ENCODE measurements around the gene TANGO2.
A peak's percentile ranks its signal among the peaks of the same experiment; 100 is the strongest.

TANGO2 gene

DNA sequence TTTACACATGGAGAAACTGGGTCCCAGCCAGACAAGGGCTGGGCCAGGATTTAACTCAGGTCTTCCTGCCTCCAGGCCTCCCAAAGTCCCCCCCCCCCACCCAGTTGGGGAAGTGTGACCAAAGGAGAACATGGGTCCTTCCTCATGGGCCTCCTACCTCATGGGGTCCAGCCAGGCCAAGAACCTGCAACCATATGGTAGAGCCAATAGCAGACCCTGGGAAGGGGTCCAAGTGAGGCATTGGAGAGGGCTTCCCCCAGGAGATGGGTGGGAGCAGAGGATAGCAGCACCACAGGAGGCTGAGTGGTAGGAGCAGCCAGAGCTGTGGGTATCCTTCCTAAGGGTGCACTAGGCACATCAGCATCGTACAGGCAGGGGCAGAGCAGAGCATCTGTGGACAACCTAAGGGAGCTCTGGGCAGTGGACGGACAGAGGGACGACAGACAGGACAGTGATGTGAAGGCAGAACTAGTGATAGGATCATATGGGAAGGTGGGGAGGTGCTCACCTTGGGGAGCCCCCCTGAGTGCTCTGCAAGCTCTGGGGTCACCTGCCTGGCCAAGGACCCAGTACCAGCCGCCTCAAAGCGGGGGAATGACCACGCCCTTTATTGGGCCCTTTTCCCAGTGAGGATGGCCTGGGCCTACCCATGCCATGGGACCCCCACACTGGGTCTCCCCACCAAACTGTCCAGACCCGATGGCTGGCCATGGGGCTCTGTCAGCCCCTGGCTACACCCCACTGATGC lies 8.7 kb upstream of the TANGO2 start:
- DNase-seq (ENCODE audit: low read depth, low spot score) = no peak

DNA sequence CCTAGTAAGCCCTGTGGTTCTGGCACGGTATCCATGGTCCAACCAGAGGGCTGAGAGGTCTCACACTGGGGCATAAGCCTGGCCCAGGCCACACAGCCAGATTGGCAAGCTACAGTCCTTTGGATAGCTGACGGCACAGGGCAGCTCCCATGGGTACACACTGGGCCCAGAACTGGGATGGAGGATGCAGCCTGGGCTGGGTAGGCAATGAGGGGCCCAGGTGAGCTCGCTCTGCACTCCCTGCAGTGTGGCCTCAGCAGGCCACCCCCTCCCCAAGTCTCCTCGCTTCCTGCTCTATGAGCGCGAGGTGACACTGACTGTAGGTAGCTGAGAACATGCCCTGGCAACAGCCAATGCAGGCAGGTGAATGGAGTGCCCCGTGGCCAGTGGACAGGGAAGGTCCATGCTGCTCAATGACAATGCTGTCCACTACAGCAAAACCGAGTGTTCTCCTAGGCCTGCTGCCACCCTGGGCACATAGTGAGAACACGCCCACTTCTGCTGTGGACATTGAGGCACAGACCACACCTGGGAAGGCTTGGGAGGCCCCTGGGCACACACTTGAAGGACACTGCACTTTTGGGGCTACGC lies 8.1 kb upstream of the TANGO2 start:
- DNase-seq (ENCODE audit: low read depth, low spot score) = no peak

- DNase-seq (ENCODE audit: low read depth, low spot score) = no peak
These were observed 7.5 kb upstream of the TANGO2 start for GRCh38 chr22:20013382-20013871.

- no peak for DNase-seq (ENCODE audit: low read depth, low spot score)
These were observed 6.3 kb upstream of the TANGO2 start for GRCh38 chr22:20014526-20015186.

DNA sequence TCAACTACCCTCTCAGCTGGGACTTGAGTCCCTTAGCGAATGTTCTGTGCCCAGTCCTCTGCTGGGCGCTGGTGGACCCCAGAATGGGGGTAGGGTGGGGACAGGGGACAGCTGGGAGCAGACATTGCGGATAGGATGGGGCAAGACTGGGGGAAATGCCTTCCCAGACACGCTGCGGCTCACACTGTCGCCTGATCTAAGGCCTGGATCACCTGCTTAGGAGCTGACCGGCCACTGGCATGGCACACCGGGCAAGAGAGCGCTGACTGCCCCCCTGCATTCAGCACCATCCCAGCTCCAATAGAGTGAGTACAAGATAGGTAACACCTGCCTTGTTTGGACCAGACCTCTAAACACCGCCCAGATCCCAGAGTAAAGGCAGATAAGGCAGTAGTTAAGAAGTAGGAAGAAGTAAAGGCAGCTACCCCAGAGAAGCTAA lies 5.7 kb upstream of the TANGO2 start:
- DNase-seq (ENCODE audit: low read depth, low spot score) = no peak

DNA sequence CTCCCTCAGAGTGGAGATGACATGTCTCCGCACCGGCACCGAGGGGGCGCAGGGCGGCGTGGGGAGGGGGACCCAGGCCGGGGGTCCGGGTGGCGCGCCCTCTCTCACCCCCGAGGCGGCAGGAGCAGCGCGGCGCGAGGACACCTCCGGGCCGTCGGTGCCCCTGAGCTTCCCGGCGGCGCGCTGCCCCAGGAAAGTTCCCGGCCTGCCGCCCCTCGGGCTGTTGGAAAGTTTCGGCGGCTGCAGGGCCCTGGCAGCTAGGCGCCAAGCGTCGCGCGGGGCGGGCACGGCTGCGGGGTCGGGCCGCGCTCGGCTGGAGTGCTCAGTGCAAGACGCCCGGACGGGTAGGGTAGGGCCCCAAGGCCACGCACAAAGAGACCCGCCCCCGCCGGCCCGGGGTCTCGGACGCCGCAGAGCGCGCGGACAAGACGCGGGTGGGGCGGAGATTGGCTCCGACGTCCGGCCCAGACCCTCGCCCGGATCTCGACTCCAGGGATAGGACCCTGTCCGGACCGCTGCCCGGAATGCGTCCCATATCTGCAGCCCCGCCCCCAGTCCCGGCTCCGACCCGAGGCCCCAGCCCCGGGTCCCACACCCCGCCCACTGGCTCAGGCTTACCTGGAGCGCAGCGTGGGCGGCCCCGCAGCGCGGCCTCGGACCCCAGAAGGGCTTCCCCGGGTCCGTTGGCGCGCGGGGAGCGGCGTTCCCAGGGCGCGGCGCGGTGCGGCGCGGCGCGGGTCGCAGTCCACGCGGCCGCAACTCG lies 4.8 kb upstream of the TANGO2 start:
- no peak for DNase-seq (ENCODE audit: low read depth, low spot score)

- peak; percentile 52 for DNase-seq (ENCODE audit: low read depth, low spot score)
These were observed 3.9 kb upstream of the TANGO2 start, which contains the start of gene ARVCF for GRCh38 chr22:20016734-20017621. TSS of gene ARVCF (minus strand) at chr22:20016823. CDS start at chr22:19990794, 26,029 bp downstream.

- DNase-seq (ENCODE audit: low read depth, low spot score) = no peak
These were observed 3.3 kb upstream of the TANGO2 start for GRCh38 chr22:20017622-20017958.

DNA sequence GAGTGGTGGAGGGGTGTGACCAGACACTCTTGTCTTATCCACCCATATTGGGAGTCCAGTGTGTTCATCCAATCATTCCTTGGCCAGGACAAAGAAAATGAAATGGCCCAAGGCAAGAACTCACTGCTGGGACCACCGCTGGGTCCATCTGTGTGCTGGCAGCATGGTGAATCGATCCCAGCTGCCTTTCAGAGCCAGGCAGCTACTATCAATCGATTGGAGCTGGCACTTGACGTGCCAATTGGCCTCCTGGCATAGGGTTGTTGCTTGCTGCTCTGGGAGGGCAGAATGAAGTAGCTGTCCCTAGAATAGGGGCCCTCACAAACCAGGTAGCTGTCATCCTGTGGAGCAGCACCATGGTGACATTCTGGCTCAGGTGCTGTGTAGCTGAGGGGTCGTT lies 2.9 kb upstream of the TANGO2 start:
- DNase-seq (ENCODE audit: low read depth, low spot score) = no peak

DNA sequence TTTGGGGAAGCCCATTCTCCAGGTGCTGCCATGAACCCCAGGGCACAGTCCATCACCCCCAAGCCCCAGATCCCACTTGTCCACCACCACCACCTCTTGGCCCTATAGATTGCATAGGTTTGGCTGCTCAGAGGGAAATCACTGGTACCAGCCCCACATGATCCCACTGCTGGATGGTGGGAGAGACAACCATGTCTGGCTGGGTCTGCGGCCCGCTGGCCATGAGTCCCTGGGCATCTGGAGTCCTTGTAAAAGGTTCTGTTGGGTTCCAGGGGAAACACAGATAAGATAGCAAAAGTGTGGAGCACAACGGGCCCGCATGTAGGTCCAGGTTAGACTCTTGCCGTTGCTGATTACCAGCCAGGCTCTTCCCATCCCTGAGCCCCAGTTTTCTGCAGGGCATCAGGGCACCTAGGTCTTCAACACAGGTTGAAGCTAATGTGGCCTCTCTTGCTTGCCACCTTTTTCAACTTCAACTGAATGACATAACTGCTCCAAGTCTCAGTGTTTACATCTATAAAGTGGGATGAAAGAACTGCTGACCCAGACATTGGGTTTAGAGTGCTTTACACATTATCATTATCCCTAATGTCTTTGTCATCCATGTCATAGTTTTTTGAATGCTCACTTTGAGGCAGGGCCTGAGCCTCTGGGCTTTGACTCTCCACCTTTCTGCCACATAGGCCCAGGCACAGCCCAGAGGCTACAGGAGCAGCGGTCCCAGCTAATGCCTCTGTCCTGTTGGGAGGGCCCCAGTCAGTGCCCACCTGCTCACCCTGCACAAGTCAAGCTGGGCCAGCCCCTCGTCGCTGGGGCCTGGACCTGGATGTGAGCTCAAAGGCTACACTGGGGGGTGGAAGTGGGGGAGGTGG lies 1.0 kb upstream of the TANGO2 start:
- DNase-seq (ENCODE audit: low read depth, low spot score) = no peak

- no peak for DNase-seq (ENCODE audit: low read depth, low spot score)
These were observed 579 bp downstream of the TANGO2 start for GRCh38 chr22:20021196-20022181.

- no peak for DNase-seq (ENCODE audit: low read depth, low spot score)
These were observed 1.5 kb downstream of the TANGO2 start for GRCh38 chr22:20022231-20022977.

DNA sequence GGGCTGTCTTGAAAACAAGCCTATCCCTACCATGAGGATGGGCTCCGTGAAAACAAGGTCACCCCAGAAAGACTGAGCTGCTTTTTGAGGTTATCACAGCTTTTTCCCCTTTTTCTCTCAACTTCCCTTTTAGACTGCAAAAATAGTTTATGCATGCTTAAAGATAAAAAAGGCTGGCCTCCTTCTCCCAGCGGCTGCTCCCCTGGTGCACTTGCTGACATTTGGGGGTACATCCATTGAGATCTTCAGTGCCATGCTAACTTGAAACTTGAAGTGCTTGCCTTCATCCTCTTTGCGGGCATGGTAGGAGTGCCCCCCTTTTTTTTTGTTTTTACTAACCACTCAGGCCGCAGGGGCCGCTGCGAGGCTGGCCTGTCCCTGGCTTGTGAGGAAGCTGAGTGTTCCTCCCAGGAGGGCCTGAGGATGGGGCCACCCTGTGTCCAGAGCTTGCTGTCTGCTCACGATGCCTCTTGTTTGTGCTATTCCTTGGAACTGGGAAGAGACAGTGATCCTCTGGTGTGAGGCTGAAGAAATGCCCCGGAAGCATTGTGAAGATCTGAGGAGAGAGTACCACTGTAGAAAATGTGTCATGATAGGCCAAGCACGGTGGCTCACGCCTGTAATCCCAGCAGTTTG lies 2.2 kb downstream of the TANGO2 start:
- DNase-seq (ENCODE audit: low read depth, low spot score) = no peak

DNA sequence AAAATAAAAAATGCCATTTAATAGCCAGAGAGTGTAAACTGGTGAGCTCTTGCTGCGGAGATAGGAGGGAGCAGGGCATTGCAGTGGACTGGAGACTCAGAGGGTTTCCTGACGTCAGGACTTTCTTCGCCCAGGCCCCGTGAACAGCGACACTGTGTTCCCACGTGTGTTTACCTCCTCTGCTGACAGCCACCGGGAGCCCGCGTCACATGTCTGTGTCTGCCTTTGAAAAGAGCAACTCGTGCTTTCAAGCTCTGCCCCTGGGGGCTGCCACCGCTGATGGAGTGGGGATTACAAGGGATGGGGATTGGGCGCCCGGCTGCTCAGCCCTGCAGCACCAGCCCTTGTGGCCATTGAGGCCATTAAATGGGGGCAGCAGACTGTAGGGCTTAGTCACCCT lies 3.3 kb downstream of the TANGO2 start:
- no peak for DNase-seq (ENCODE audit: low read depth, low spot score)

DNA sequence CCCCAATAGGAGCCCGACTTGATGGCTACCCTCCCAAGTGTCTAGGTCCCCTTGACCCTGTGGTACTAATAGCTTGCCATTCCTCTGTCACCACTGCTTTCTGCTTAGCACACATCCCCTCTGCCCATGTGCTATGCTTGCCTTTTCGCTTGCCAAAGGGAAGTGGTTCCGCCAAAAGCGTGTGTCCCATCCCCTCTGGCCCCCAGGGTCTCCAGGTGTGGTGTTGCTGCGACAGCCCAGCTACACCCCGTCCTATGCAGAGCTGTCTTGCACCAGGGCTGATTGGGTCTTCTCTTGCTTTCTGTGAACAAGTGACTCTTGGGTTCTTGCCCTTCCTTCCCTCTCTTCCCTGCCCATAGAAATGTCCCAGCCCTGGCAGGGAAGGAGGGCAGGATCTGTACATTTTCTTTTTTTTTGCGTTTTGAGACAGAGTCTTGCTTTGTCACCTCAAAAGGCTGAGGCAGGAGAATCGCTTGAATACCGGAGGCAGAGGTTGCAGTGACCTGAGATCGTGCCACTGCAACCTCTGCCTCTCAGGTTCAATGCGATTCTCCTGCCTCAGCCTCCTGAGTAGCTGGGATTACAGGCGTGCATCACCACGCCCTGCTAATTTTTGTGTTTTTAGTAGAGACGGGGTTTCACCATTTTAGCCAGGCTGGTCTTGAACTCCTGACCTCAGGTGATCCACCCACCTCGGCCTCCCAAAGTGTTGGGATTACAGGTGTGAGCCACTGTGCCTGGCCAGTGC lies 3.9 kb downstream of the TANGO2 start:
- no peak for DNase-seq (ENCODE audit: low read depth, low spot score)

DNA sequence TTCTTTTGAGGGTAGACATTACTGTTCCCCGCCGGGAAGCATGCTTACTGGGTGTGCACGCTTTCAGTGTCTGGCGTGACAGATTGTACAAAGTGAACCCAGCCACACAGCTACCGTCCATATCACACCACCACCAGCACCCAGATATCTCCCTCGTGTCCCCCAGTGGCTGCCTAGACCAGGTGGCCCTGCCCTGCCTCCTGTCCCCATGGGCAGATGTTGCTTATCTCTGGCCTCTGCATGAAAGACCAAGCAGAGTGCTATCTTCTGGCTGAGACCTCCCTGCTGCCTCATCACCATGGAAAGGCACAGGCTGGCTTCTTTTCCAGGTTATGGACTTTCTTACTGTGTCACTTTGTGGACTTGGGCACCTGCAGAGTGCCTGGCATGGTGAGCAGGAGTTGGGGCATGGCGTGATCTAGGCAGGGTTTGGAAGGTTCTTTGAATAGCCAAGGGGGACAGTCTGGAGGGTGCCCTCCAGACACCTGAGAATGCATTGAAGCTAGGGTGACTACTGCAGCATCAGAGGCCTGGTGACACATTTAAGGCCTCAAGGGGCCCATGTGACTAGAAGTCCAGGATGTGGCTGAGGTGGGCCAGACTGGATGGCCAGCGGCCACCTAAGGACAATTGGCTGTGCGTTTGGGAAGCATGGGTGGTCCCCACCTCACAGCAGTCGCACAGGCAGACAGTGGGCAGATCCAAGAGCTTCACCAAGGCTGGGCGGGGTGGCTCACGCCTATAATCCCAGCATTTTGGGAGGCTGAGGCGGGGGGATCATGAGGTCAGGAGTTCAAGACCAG lies 4.7 kb downstream of the TANGO2 start:
- no peak for DNase-seq (ENCODE audit: low read depth, low spot score)

All from smooth muscle cell of the brain vasculature (primary cell).